Activated B cell treated with CpG ODN at 0.5 μM for 24 hours (primary cell): ENCODE data around the gene FLII. TPM values are rescaled to one million over a fixed set of nuclear protein-coding genes. Genes with fewer than 3 reads are reported as not detected.

Experiments used
- ATAC-seq: fragments of 200-7000 bp; cut with Tn5 transposase; one replicate; pipeline ENCODE4 v1.10.0; 2021; ENCODE audit warnings: low read depth, mild to moderate bottlenecking, moderate library complexity
- CTCF ChIA-PET: fragments of 350-600 bp; sonication (Branson Sonifier 250); formaldehyde crosslinking; loops from one replicate; lab custom pipeline; 2021; ENCODE audit warnings: antibody characterized with exemption; lab: Charles Lee
- POLR2A ChIA-PET: fragments of 350-600 bp; sonication (Branson Sonifier 250); formaldehyde crosslinking; loops from one replicate; lab custom pipeline; 2021; ENCODE audit warnings: antibody characterized with exemption; lab: Charles Lee
- DNase-seq: peaks from one replicate; pipeline ENCODE4 v3.0.0; 2022
- H3K27ac Mint-ChIP-seq: one replicate; pipeline ENCODE4 v1.8.0; 2020; ENCODE audit warnings: mixed read lengths
- H3K27me3 Mint-ChIP-seq: one replicate; pipeline ENCODE4 v1.8.0; 2021; ENCODE audit warnings: mixed read lengths
- H3K36me3 Mint-ChIP-seq: one replicate; pipeline ENCODE4 v1.8.0; 2021; ENCODE audit warnings: low read depth, mixed read lengths
- H3K4me1 Mint-ChIP-seq: one replicate; pipeline ENCODE4 v1.8.0; 2021; ENCODE audit warnings: mixed read lengths
- H3K4me3 Mint-ChIP-seq: one replicate; pipeline ENCODE4 v1.8.0; 2020; ENCODE audit warnings: mild to moderate bottlenecking, mixed read lengths
- H3K9me3 Mint-ChIP-seq: one replicate; pipeline ENCODE4 v1.8.0; 2020; ENCODE audit warnings: mixed read lengths
- intact Hi-C: fragments of 100-400 bp; cut with micrococcal nuclease; formaldehyde crosslinking; loops from one replicate; pipeline ENCODE4 v1.15.1; 2024
- total RNA-seq: library from RNA; stranded (reverse); gene quantifications from 2 replicates; pipeline ENCODE4 v1.2.3, GENCODE V29; 2022
- TF ChIP-seq, protein P1 (sequence below): fragments of 200-600 bp; IDR thresholded peaks from one replicate; pipeline ENCODE4 v1.8.0; 2022; ENCODE audit warnings: antibody characterized with exemption, mild to moderate bottlenecking

FLII gene
- total RNA-seq, 1 donor from 2014 or later = 291 TPM

GRCh38 chr17:18208092-18208491 lies 50.4 kb downstream of the FLII start:
- no peak for ATAC-seq
- TF ChIP-seq, protein P1, sequence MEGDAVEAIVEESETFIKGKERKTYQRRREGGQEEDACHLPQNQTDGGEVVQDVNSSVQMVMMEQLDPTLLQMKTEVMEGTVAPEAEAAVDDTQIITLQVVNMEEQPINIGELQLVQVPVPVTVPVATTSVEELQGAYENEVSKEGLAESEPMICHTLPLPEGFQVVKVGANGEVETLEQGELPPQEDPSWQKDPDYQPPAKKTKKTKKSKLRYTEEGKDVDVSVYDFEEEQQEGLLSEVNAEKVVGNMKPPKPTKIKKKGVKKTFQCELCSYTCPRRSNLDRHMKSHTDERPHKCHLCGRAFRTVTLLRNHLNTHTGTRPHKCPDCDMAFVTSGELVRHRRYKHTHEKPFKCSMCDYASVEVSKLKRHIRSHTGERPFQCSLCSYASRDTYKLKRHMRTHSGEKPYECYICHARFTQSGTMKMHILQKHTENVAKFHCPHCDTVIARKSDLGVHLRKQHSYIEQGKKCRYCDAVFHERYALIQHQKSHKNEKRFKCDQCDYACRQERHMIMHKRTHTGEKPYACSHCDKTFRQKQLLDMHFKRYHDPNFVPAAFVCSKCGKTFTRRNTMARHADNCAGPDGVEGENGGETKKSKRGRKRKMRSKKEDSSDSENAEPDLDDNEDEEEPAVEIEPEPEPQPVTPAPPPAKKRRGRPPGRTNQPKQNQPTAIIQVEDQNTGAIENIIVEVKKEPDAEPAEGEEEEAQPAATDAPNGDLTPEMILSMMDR = no peak
- intact Hi-C loops = no loop called here
- Mint-ChIP-seq H3K4me1 (no peaks in the 10 kb centered on the region), H3K27me3 (no peaks in the 10 kb centered on the region), H3K36me3 (peaks cover 66% of the 10 kb centered on the region), H3K4me3 (no peak overlapping the region), H3K9me3 (no peaks in the 10 kb centered on the region), H3K27ac (no peak overlapping the region)
- ChIA-PET POLR2A (interaction anchor here (1.3 kb wide), 1 partner anchor 24 kb away, joined by 3 read pairs; the partner anchor contains the start of gene ALKBH5), CTCF (no interaction called here)
- DNase-seq = no peak

- Mint-ChIP-seq H3K9me3 (no peaks in the 10 kb centered on the region), H3K27me3 (no peaks in the 10 kb centered on the region), H3K4me1 (no peaks in the 10 kb centered on the region), H3K4me3 (no peak overlapping the region), H3K36me3 (peaks cover 69% of the 10 kb centered on the region), H3K27ac (no peak overlapping the region)
- DNase-seq (no peak), ATAC-seq (no peak)
- TF ChIP-seq, protein P1 = no peak
- CTCF ChIA-PET = no interaction called here
- POLR2A ChIA-PET = interaction anchor here (1.3 kb wide), 1 partner anchor 23 kb away, joined by 3 read pairs; the partner anchor contains the start of gene ALKBH5
- intact Hi-C loops = no loop called here
Observed at GRCh38 chr17:18206962-18207361, 51.6 kb downstream of the FLII start.

GRCh38 chr17:18205861-18206260 lies 52.7 kb downstream of the FLII start:
- ATAC-seq (no peak), DNase-seq (no peak)
- intact Hi-C loops = no loop called here
- Mint-ChIP-seq H3K4me1 (peaks cover 4% of the 10 kb centered on the region), H3K27ac (no peak overlapping the region), H3K36me3 (peaks cover 74% of the 10 kb centered on the region), H3K9me3 (no peaks in the 10 kb centered on the region), H3K4me3 (no peak overlapping the region), H3K27me3 (no peaks in the 10 kb centered on the region)
- ChIA-PET POLR2A (no interaction called here), CTCF (no interaction called here)
- TF ChIP-seq, protein P1 = no peak

- Mint-ChIP-seq H3K27me3 (no peaks in the 10 kb centered on the region), H3K36me3 (peaks cover 67% of the 10 kb centered on the region), H3K4me1 (peaks cover 7% of the 10 kb centered on the region), H3K9me3 (no peaks in the 10 kb centered on the region), H3K27ac (no peak overlapping the region), H3K4me3 (no peak overlapping the region)
- ChIA-PET CTCF (no interaction called here), POLR2A (no interaction called here)
- TF ChIP-seq, protein P1 = no peak
- ATAC-seq = no peak
- intact Hi-C loops = no loop called here
- DNase-seq = no peak
Observed at GRCh38 chr17:18203308-18203707, 55.2 kb downstream of the FLII start.

GRCh38 chr17:18201108-18201507 lies 57.4 kb downstream of the FLII start:
- Mint-ChIP-seq H3K4me1 (peaks cover 14% of the 10 kb centered on the region), H3K27ac (no peak overlapping the region), H3K27me3 (no peaks in the 10 kb centered on the region), H3K9me3 (no peaks in the 10 kb centered on the region), H3K36me3 (peaks cover 71% of the 10 kb centered on the region), H3K4me3 (no peak overlapping the region)
- POLR2A ChIA-PET = no interaction called here
- TF ChIP-seq, protein P1 = no peak
- CTCF ChIA-PET = no interaction called here
- ATAC-seq (no peak), DNase-seq (no peak)
- intact Hi-C loops = no loop called here
